ENCODE data around the gene MYO9A.

The MYO9A gene

GRCh38 chr15:71957026-71957425 lies 160.9 kb downstream of the MYO9A start:
- no peak for DNase-seq (ENCODE audit: low read depth)

DNA sequence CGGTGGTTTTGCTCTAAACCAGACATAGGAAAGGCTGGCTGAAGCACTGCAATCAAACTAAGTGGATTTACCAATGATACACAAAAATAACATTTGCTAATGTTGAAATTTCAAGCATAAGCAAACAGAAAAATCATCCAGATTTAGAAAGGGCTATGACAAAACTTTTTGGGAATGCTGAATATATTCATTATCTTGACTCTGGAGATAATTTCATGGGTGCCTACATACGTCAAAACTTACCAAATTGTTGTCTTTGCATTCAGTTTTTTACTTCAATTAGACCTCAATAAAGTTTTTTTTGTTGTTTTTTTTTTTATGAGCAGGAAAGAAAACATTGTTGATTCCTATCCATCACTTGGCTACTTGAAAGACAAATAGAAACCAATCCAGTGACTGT lies 166.8 kb downstream of the MYO9A start:
- DNase-seq (ENCODE audit: low read depth): no peak

DNA sequence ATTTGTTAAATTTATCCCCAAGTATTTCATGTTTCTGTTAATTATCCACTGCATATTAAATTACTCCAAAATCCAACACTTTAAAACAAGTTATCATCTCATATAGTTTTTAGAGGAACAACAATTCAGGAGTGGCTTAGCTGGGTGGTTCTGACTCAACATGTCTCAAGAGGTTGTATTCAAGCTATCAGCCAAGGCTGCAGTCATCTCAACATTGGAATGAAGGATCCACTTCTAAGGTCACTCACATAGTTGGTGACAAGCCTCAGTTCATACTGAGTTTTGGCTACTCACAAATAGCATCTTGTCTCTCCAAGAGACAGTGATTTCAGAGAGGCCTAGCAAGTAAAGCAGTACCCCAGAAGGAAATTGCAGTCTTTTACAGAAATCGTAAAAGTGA lies 172.9 kb downstream of the MYO9A start:
- no peak for DNase-seq (ENCODE audit: low read depth)

DNA sequence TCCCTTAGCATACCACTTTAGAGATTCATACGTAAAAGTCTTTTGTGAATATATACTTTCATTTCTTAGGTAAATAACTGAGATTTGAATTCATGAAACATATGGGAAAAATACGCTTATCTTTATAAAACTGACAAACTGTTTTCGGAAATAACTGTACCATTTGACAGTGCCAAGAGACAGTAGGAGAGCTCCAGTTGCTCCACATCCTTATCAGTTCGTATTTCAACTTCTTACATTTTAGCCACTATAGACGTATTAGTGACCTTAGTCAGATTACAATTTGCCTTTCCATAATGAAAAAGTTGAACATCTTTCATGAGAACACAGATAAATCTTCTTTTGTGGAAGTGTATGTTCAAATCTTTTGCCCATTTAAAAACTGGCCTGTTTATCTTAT lies 174.1 kb downstream of the MYO9A start:
- no peak for DNase-seq (ENCODE audit: low read depth)

DNA sequence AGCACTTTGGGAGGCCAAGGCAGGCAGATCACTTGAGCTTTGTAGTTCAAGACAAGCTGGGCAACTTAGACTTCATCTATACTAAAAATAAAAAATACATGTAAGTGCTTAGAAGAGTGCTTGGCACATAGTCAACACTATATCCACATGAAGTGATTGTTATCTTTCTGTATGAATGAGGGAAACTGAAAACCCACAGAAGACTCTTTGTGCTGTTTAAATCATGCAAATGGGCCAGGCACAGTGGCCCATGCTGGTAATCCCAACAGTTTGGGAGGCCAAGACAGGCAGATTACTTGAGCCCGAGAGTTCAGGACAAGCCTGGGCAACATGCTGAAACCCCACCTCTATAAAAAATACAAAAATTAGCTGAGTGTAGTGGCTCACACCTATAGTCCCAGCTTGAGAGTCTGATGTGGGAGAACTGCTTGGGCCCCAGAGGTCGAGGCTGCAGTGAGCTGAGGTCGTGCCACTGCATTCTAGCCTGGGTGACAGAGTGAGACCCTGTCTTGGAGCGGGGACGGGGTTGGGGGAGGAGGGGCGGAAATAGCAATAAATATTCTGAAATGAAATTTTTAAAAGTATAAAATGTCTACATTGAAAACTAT lies 177.9 kb downstream of the MYO9A start:
- no peak for DNase-seq (ENCODE audit: low read depth)

GRCh38 chr15:71937650-71938311 lies 180.2 kb downstream of the MYO9A start:
- DNase-seq (ENCODE audit: low read depth): no peak

- DNase-seq (ENCODE audit: low read depth): no peak
Observed at GRCh38 chr15:71934446-71934845, 183.5 kb downstream of the MYO9A start.

DNA sequence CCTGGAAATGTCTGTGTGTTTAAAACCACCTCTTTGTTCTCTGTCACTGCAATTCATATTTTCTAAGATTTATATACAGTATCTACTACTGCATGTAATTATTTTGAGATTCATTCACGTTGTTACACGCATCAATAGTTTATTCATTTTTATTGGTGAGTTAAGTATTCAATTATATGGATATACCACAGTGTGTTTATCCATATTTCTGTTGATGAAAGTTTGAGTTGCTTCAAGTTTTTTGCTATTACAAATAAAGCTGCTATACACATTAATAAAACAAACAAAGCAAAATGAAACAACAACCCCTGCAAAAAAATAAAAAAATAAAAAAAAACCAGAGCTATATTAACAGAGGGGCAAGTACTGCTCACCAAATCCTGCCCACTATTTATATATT lies 185.3 kb downstream of the MYO9A start:
- no peak for DNase-seq (ENCODE audit: low read depth)

DNA sequence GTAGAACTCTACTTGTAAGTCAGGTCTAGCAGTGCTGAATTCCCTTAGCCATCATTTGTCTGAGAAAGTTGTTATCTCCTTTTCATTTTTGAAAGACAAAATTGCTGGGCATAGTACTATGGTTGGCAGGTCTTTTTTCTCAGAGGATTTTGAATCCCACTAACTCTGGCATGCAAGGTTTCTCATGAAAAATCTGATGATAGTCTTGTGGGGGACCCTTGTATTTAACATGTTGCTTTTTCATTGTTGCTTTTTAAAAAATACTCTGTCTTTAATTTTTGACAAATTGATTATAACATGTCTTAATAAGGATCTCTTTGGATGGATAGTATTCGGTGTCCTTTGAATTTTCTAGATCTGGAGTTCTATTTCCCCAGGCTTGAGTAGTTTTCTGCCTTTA lies 186.7 kb downstream of the MYO9A start:
- DNase-seq (ENCODE audit: low read depth): no peak

DNA sequence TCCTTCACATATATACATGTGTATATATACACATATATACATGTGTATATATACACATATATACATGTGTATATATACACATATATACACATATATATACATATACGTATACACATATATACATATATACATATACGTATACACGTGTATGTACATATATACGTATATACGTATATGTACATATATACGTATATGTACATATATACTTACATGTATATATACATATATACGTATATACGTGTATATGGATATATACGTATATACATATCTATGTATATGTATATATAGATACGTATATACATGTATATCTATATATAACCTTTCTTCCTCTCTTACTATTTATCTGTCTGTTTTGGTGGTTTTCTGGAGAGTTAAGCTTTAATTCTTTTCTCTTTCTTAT lies 192.8 kb downstream of the MYO9A start:
- DNase-seq (ENCODE audit: low read depth): no peak

GRCh38 chr15:71921191-71921590 lies 196.8 kb downstream of the MYO9A start:
- DNase-seq (ENCODE audit: low read depth): no peak

GRCh38 chr15:71920573-71920972 lies 197.4 kb downstream of the MYO9A start:
- no peak for DNase-seq (ENCODE audit: low read depth)

DNA sequence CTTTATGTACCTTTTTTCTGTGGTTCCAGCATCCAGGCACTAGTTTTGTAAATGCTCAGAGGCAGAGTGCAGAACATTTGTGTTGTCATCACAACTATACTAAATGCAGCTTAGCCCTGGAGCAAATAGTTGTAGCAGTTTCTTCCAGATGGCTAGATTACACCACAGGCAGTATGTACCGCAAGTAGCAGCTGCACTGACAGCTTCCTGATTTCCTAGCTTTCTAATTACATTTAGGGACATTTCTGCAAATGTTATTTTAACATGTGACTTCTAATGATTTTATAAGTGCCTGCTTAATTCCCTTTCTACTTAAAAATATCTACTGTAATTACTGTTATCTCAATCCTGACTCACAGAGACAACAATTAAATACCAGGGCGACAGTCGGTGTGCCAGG lies 201.1 kb downstream of the MYO9A start:
- no peak for DNase-seq (ENCODE audit: low read depth)

DNA sequence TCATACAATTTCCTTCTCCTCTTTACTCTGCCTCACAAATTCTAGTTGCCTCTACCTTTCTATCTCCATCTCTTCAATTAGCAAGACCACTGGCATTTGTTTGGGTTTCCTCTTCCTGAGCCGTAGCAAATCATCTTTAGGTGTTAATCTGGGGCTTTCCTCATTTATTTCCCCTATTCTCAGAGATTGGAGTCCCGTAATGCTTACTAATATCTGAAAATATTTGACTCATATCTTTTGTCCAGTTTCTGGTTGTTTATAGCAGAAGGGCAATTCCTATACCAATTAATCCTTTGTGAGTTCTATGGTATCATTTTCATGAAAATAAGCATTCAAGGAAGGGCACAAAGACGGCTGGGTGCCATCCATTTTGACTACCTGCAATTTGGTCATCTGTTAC lies 203.9 kb downstream of the MYO9A start:
- no peak for DNase-seq (ENCODE audit: low read depth)

DNA sequence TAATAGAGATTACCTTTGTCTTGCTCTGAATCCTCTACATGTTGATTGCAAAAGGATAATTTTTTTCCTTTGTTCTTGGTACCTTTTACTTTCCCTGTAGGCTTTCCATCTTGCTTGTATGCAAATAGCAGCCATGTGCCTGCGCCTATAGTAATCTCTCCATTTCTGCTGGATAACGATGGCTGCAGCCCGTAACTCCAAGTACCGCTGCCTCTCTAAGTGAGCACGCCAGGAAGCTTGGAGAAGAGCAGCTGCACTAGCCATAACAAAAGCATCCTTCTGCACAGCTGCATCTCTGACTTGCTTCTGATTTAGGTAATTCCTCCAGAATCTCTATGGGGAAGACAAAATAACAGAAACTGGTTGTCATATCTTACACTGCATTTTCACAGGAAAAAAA lies 218.3 kb downstream of the MYO9A start:
- no peak for DNase-seq (ENCODE audit: low read depth)

- DNase-seq (ENCODE audit: low read depth): no peak
Observed at GRCh38 chr15:71893691-71894090, 224.3 kb downstream of the MYO9A start.

GRCh38 chr15:71892335-71892734 lies 225.6 kb downstream of the MYO9A start:
- DNase-seq (ENCODE audit: low read depth): no peak

GRCh38 chr15:71891026-71891425 lies 226.9 kb downstream of the MYO9A start:
- no peak for DNase-seq (ENCODE audit: low read depth)

DNA sequence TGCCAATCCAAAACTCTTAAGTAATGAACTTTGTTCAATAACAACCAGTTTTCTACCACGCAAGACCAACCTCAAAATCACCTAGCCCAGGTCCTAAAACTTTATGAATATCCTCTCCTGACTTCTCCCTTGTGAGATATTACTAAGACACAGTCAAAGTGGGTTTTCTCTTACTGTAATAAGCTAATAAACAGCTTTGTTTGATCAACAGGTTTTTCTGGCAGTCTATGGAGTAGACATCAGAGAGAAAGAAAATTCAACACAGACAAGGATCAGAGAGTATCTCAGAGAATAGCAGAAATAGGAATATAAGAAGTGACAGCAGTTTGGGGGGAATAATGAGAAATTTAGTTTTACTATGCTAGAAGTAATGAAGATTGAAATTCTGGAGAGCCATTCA lies 228.0 kb downstream of the MYO9A start:
- DNase-seq (ENCODE audit: low read depth): no peak

- no peak for DNase-seq (ENCODE audit: low read depth)
Observed at GRCh38 chr15:71889385-71889784, 228.6 kb downstream of the MYO9A start.

- DNase-seq (ENCODE audit: low read depth): no peak
Observed at GRCh38 chr15:71888797-71889196, 229.2 kb downstream of the MYO9A start.

GRCh38 chr15:71885390-71885789 lies 232.6 kb downstream of the MYO9A start:
- DNase-seq (ENCODE audit: low read depth): no peak

- DNase-seq (ENCODE audit: low read depth): no peak
Observed at GRCh38 chr15:71883447-71883846, 234.5 kb downstream of the MYO9A start.

DNA sequence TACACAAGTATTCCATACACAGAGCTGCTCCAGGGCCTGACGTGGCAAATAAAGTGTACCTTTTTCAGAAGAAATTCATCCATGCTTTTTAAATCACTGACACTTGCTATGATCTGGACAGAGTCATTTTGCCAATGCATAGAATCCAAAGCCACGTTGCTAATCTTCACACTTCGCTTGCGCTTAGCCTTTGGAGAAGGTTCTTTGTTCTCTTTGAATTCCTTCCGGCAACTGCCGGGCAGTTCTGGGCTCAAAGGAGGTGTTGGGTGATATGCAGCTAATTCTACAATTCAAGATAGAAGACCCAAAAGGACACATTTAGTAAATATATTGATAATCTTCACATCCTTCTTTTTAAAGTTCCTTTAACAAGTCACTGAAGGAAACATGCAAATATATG lies 237.7 kb downstream of the MYO9A start:
- no peak for DNase-seq (ENCODE audit: low read depth)
